B cell (primary cell): ENCODE results near the gene VSTM2B. TPM values are rescaled to one million over a fixed set of nuclear protein-coding genes. Genes with fewer than 3 reads are reported as not detected.

ENCODE experiments used
- ATAC-seq: fragments of 200-7000 bp; cut with Tn5 transposase; one replicate; pipeline ENCODE4 v1.10.0; 2021; ENCODE audit warnings: low read depth, mild to moderate bottlenecking, moderate number of reproducible peaks, moderate library complexity
- CTCF ChIA-PET: fragments of 350-600 bp; sonication (Branson Sonifier 250); formaldehyde crosslinking; loops from one replicate; lab custom pipeline; 2021; ENCODE audit warnings: antibody characterized with exemption, inconsistent platforms; lab: Charles Lee
- POLR2A ChIA-PET: fragments of 350-600 bp; sonication (Branson Sonifier 250); formaldehyde crosslinking; loops from one replicate; lab custom pipeline; 2021; ENCODE audit warnings: antibody characterized with exemption; lab: Charles Lee
- DNase-seq: peaks from one replicate; pipeline ENCODE4 v3.0.0; 2013
- H2AFZ ChIP-seq: 2 replicates; pipeline ENCODE4 v1.6.1; 2012; ENCODE audit warnings: mild to moderate bottlenecking, low read depth, low read length; ENCODE audit not compliant: insufficient read depth, poor library complexity, severe bottlenecking
- H3K27ac ChIP-seq, 2 donors: 1 replicate in 1 of 2; 2 replicates in 1 of 2; pipeline ENCODE4 v1.5.1; 2012 to 2013; ENCODE audit warnings: low read length in 2 of 2, mild to moderate bottlenecking in 2 of 2, moderate library complexity in 1 of 2
- H3K27me3 ChIP-seq, 4 experiments: fragments of 200-600 bp in 1 of 4; sonication (generic) in 1 of 4; replicated peaks in 1 of 4; 1 replicate in 2 of 4; 2 replicates in 2 of 4; pipeline versions ENCODE4 v1.6.1 to v1.7.0; 2013 to 2016; ENCODE audit warnings: low read length in 3 of 4, mild to moderate bottlenecking in 2 of 4, mixed read lengths in 1 of 4, moderate library complexity in 1 of 4; ENCODE audit not compliant: insufficient read depth in 4 of 4, control insufficient read depth in 3 of 4; ENCODE audit errors: control extremely low read depth in 1 of 4
- H3K36me3 ChIP-seq, 2 experiments: replicated peaks in 1 of 2; 1 replicate in 1 of 2; 2 replicates in 1 of 2; pipeline versions ENCODE4 v1.6.1 to v1.7.1; 2013; ENCODE audit warnings: low read length in 1 of 2; ENCODE audit not compliant: insufficient read depth in 2 of 2, control insufficient read depth in 1 of 2; ENCODE audit errors: control extremely low read depth in 1 of 2, extremely low read depth in 1 of 2
- H3K4me1 ChIP-seq, 2 donors: fragments of 200-600 bp in 1 of 2; sonication (generic) in 1 of 2; 1 replicate in 1 of 2; 2 replicates in 1 of 2; pipeline versions ENCODE4 v1.5.1 to v1.6.1; 2013 to 2017; ENCODE audit warnings: low read length in 2 of 2; ENCODE audit not compliant: control insufficient read depth in 2 of 2, insufficient read depth in 2 of 2
- H3K4me2 ChIP-seq: replicated peaks from 2 replicates; pipeline ENCODE3; 2012; ENCODE audit warnings: mild to moderate bottlenecking, low read depth, low read length; ENCODE audit not compliant: poor library complexity, severe bottlenecking
- H3K4me3 ChIP-seq, 5 experiments: fragments of 200-600 bp in 1 of 5; sonication (generic) in 1 of 5; 1 replicate in 3 of 5; 2 replicates in 2 of 5; pipeline versions ENCODE4 v1.5.1 to v1.7.0; 2011 to 2016; ENCODE audit warnings: low read length in 4 of 5, mild to moderate bottlenecking in 4 of 5, low read depth in 2 of 5, control low read depth in 1 of 5, moderate library complexity in 1 of 5; ENCODE audit not compliant: insufficient read depth in 1 of 5; ENCODE audit errors: control extremely low read depth in 1 of 5, extremely low read depth in 1 of 5
- H3K79me2 ChIP-seq: fragments of 200-600 bp; sonication (generic); one replicate; pipeline ENCODE4 v1.6.0; 2016; ENCODE audit warnings: low read length; ENCODE audit not compliant: control insufficient read depth, insufficient read depth
- H3K9ac ChIP-seq: fragments of 200-600 bp; sonication (generic); 2 replicates; pipeline ENCODE4 v1.6.1; 2017; ENCODE audit warnings: mild to moderate bottlenecking, low read length, moderate library complexity
- H3K9me3 ChIP-seq, 3 donors: one replicate each; pipeline versions ENCODE4 v1.6.1 to v1.7.1; 2013; ENCODE audit warnings: low read length in 2 of 3; ENCODE audit not compliant: control insufficient read depth in 2 of 3, insufficient read depth in 1 of 3; ENCODE audit errors: control extremely low read depth in 1 of 3
- H4K20me1 ChIP-seq: 2 replicates; pipeline ENCODE4 v1.6.0; 2012; ENCODE audit warnings: mild to moderate bottlenecking, low read length; ENCODE audit not compliant: insufficient read depth, control insufficient read depth, poor library complexity, severe bottlenecking
- H3K27ac Mint-ChIP-seq: one replicate; pipeline ENCODE4 v1.8.0; 2021; ENCODE audit warnings: mixed read lengths
- H3K27me3 Mint-ChIP-seq: one replicate; pipeline ENCODE4 v1.8.0; 2021; ENCODE audit warnings: mixed read lengths
- H3K4me1 Mint-ChIP-seq: one replicate; pipeline ENCODE4 v1.8.0; 2021; ENCODE audit warnings: mixed read lengths
- H3K4me3 Mint-ChIP-seq: one replicate; pipeline ENCODE4 v1.8.0; 2021; ENCODE audit warnings: mixed read lengths
- H3K9me3 Mint-ChIP-seq: one replicate; pipeline ENCODE4 v1.8.0; 2022; ENCODE audit warnings: mixed read lengths; ENCODE audit not compliant: insufficient read depth
- CTCF ChIP-seq: fragments of 200-600 bp; IDR thresholded peaks from one replicate; pipeline ENCODE4 v1.8.0; 2022; ENCODE audit warnings: antibody characterized with exemption, mild to moderate bottlenecking
- EZH2 ChIP-seq: IDR thresholded peaks from 2 replicates; pipeline ENCODE4 v1.6.1; 2012; ENCODE audit warnings: borderline replicate concordance, low read depth, mild to moderate bottlenecking, moderate library complexity, low read length; ENCODE audit not compliant: insufficient read depth, poor library complexity, severe bottlenecking
- WGBS: methylation state at CpG from one replicate; pipeline ENCODE4 v1.1.5; 2013; ENCODE audit warnings: missing lambda C conversion rate; ENCODE audit not compliant: insufficient coverage; 5-methylcytosine and 5-hydroxymethylcytosine counted together
- intact Hi-C: fragments of 100-400 bp; cut with micrococcal nuclease; formaldehyde crosslinking; loops from one replicate; pipeline ENCODE4 v1.10.0; 2022
- polyA plus RNA-seq: library from polyadenylated mRNA; depleted of rRNA; stranded (reverse); fragments of >200 nt; gene quantifications from 2 replicates; pipeline ENCODE4 v1.2.3, GENCODE V29; 2012
- total RNA-seq, 2 donors: library from RNA; stranded (reverse); fragments of 120-200 nt in 1 of 2; gene quantifications; 1 replicate in 1 of 2; 2 replicates in 1 of 2; pipeline versions ENCODE4 v1.2.3 to v1.2.4, GENCODE V29; 2013 to 2022

The VSTM2B gene
- total and polyA plus RNA-seq, 2 donors (not counting 1 experiment from before 2014, with no cell fraction given) = not detected

GRCh38 chr19:29501816-29502580 lies 23.8 kb upstream of the VSTM2B start:
- Histone ChIP-seq H4K20me1 (no peaks in the 10 kb centered on the region), H3K27me3 (no peaks in the 10 kb centered on the region), H3K4me2 (no peak overlapping the region), H3K27ac (no peak overlapping the region), H3K36me3 (no peaks in the 10 kb centered on the region), H3K79me2 (no peaks in the 10 kb centered on the region), H2AFZ (no peak overlapping the region), H3K9me3 (peaks cover 0 to 21% (median 0%) of the 10 kb centered on the region in 3 donors), H3K9ac (no peak overlapping the region), H3K4me1 (no peaks in the 10 kb centered on the region), H3K4me3 (no peak overlapping the region)
- intact Hi-C loops = no loop called here
- CTCF ChIA-PET = no interaction called here
- ATAC-seq (no peak), DNase-seq (no peak)
- Mint-ChIP-seq H3K4me1 (no peaks in the 10 kb centered on the region), H3K27me3 (no peaks in the 10 kb centered on the region), H3K9me3 (no peaks in the 10 kb centered on the region), H3K4me3 (no peak overlapping the region), H3K27ac (no peak overlapping the region)
- POLR2A ChIA-PET = no interaction called here
- no peak for TF ChIP-seq CTCF
- WGBS = 91% methylated on average over 12 of the region's 18 CpGs

GRCh38 chr19:29502581-29502850 lies 23.3 kb upstream of the VSTM2B start:
- WGBS = 100% methylated on average over 2 of the region's 3 CpGs
- H3K79me2 ChIP-seq = no peaks in the 10 kb centered on the region
- H4K20me1 ChIP-seq = no peaks in the 10 kb centered on the region
- H3K36me3 ChIP-seq = no peaks in the 10 kb centered on the region
- H3K27ac ChIP-seq = no peak overlapping the region
- no peak overlapping the region for H3K9ac ChIP-seq
- no peak overlapping the region for H2AFZ ChIP-seq
- H3K4me1 ChIP-seq = no peaks in the 10 kb centered on the region
- no peak overlapping the region for H3K4me2 ChIP-seq
- ATAC-seq (no peak), DNase-seq (no peak)
- TF ChIP-seq CTCF = no peak
- TF ChIP-seq EZH2 = no peak
- peaks cover 0 to 21% (median 0%) of the 10 kb centered on the region in 3 donors for H3K9me3 ChIP-seq
- H3K27me3 ChIP-seq = peaks cover 0 to 3% (median 0%) of the 10 kb centered on the region in 4 experiments
- CTCF ChIA-PET = no interaction called here
- H3K4me1 Mint-ChIP-seq = no peaks in the 10 kb centered on the region
- POLR2A ChIA-PET = no interaction called here
- no peak overlapping the region for H3K4me3 ChIP-seq
- H3K27me3 Mint-ChIP-seq = no peaks in the 10 kb centered on the region
- no peak overlapping the region for H3K27ac Mint-ChIP-seq
- H3K9me3 Mint-ChIP-seq = no peaks in the 10 kb centered on the region
- H3K4me3 Mint-ChIP-seq = no peak overlapping the region
- intact Hi-C loops = no loop called here
